Adrenal gland (tissue), 5 donors: ENCODE data around the gene GPR176.

Source experiments
- POLR2A ChIP-seq, 2 donors: fragments of 450-650 bp; IDR thresholded peaks; one replicate each; pipeline ENCODE4 v1.6.1; 2017; ENCODE audit warnings: antibody characterized with exemption in 2 of 2, mild to moderate bottlenecking in 2 of 2, moderate library complexity in 1 of 2
- TF ChIP-seq, protein P1 (sequence below), 6 experiments: fragments of 450-650 bp in 4 of 6; fragments of 200-600 bp in 2 of 6; sonication (generic) in 1 of 6; IDR thresholded peaks; 1 replicate in 5 of 6; 2 replicates in 1 of 6; pipeline versions ENCODE4 v1.5.1 to v1.8.0; 2016 to 2021; ENCODE audit warnings: antibody characterized with exemption in 6 of 6, mild to moderate bottlenecking in 2 of 6, moderate library complexity in 1 of 6
- donor health status: DM: no; HTN: no; CAD: no.

- TF ChIP-seq, protein P1, sequence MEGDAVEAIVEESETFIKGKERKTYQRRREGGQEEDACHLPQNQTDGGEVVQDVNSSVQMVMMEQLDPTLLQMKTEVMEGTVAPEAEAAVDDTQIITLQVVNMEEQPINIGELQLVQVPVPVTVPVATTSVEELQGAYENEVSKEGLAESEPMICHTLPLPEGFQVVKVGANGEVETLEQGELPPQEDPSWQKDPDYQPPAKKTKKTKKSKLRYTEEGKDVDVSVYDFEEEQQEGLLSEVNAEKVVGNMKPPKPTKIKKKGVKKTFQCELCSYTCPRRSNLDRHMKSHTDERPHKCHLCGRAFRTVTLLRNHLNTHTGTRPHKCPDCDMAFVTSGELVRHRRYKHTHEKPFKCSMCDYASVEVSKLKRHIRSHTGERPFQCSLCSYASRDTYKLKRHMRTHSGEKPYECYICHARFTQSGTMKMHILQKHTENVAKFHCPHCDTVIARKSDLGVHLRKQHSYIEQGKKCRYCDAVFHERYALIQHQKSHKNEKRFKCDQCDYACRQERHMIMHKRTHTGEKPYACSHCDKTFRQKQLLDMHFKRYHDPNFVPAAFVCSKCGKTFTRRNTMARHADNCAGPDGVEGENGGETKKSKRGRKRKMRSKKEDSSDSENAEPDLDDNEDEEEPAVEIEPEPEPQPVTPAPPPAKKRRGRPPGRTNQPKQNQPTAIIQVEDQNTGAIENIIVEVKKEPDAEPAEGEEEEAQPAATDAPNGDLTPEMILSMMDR (IDR thresholded peaks at IDR 0.05): no peak
- no peak for TF ChIP-seq POLR2A (IDR thresholded peaks at IDR 0.05)
Measured at GRCh38 chr15:39961051-39961450, 41.0 kb upstream of the GPR176 start.
